Measurements from ENCODE around the gene SH3RF1.
"Not testable (repeated sequence)": the region's sequence is repeated elsewhere in the genome, so short reads cannot be mapped to it uniquely, and the experiment has no call there.

SH3RF1 gene

DNA sequence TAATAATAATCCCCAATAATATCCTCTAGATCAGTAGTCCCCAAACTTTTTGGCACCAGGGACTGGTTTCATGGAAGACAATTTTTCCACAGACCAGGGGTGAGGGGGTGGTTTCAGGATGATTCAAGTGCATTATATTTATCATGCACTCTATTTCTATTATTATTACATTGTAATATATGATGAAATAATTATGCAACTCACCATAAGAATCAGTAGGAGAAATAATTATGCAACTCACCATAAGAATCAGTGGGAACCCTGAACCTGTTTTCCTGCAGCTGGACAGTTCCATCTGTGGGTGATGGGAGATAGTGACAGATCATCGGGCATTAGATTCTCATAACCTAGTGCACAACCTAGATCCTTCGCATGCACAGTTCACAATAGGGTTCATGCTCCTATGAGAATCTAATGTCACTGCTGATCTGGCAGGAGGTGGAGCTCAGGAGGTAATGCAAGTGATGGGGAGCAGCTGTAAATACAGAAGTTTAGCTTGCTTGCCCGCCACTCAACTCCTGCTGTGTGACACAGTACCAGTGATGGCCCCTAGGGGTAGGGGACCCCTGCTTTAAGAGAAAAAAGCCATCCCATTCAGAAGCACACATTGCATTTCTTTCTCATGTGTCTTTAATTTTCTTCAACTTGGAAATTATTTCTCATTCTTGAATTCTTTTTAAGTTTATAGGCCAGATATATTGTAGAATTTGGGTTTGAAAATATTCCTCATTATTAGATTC, 16.0 kb upstream of the SH3RF1 start:
- TF ChIP-seq, protein P1, sequence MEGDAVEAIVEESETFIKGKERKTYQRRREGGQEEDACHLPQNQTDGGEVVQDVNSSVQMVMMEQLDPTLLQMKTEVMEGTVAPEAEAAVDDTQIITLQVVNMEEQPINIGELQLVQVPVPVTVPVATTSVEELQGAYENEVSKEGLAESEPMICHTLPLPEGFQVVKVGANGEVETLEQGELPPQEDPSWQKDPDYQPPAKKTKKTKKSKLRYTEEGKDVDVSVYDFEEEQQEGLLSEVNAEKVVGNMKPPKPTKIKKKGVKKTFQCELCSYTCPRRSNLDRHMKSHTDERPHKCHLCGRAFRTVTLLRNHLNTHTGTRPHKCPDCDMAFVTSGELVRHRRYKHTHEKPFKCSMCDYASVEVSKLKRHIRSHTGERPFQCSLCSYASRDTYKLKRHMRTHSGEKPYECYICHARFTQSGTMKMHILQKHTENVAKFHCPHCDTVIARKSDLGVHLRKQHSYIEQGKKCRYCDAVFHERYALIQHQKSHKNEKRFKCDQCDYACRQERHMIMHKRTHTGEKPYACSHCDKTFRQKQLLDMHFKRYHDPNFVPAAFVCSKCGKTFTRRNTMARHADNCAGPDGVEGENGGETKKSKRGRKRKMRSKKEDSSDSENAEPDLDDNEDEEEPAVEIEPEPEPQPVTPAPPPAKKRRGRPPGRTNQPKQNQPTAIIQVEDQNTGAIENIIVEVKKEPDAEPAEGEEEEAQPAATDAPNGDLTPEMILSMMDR (IDR thresholded peaks at IDR 0.05; ENCODE audit: low read depth, low read length) = no peak
- no peak for DNase-seq (ENCODE audit: extremely low read depth, low read depth)

DNA sequence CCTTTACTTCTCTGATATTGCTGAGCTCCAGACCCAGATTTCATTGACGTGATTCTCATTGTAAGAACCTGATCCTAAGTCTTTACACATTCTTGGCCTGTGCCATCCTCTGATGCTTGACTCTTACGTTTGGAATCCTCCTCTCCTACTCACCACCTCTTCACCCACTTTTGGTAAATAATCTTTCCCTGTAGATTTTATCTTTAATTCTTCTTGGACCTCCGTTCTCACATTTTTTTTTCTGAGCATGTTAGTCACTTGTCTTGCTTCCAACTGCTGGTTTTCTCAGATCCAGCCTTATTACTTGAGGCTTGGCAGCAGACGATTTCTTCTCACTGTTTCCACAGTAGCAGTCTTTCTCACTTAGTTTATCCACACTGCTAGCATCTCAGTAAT, 12.4 kb upstream of the SH3RF1 start:
- DNase-seq (ENCODE audit: extremely low read depth, low read depth) = no peak
- TF ChIP-seq, protein P1 (IDR thresholded peaks at IDR 0.05; ENCODE audit: low read depth, low read length) = no peak

DNA sequence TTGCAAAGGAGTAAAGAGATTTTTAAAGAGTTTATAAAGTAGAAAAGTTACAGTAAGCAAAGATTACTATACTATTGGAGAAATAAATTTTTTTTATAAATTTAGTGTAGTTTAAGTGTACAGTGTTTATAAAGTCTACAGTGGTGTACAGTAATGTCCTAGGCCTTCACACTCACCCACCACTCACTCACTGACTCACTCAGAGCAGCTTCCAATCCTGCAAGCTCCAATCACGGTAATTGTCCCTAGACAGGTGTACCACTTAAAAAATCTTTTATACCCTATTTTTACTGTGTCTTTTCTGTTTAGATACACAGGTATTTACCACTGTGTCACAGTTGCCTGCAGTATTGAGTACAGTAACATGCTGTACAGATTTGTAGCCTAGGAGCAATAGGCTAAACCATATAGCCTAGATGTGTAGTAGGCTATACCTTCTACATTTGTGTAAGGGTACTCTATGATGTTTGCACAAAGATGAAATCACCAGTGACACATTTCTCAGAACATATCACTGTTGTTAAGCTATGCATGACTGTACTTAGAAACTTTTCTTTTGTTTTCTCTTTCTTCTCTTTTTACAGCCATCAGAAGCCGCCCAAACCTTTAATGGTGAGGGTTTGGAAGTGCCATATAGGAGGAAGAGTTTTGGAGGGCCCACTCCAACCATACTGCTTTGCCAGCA, 11.8 kb upstream of the SH3RF1 start:
- no peak for DNase-seq (ENCODE audit: extremely low read depth, low read depth)
- TF ChIP-seq, protein P1 (IDR thresholded peaks at IDR 0.05; ENCODE audit: low read depth, low read length) = no peak

DNA sequence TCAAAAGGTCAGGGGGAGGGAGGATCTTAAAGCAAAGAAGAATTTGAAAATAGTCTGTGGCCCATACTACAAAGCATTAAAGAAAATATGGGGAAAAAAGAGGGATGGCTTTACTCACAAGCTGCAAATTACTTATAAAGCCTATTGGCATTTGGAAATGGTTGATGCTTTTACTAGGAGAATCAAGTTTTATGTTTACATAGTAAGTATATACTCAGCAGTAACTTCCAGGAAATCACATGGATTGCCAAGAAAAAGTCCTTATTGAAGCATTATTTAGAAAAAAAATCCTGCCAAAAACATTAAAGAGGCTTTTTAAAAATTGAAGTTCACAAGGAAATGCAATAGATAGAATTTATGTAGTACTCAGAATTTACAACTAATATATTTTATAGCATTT, 8.4 kb upstream of the SH3RF1 start:
- TF ChIP-seq, protein P1 (IDR thresholded peaks at IDR 0.05; ENCODE audit: low read depth, low read length) = no peak
- no peak for DNase-seq (ENCODE audit: extremely low read depth, low read depth)

DNA sequence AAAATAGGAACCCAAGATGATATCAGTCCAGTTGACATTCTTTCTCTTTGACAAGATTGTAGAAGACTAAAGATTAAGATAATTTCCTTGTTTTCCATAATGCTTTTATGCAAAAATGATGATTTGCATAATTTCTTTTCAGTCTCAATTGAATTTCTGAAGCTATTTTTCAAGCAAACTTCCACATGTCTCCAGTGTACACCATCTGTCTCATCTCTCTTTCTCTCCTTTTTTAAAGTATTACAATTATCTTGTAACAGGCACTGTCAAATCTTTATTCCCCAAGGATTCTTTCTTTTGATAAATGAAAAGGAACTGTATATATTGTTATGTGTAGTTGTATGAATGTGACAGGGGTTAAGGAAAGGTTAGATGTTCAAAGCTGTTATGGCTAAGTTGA, 7.9 kb upstream of the SH3RF1 start:
- TF ChIP-seq, protein P1 (IDR thresholded peaks at IDR 0.05; ENCODE audit: low read depth, low read length) = no peak
- DNase-seq (ENCODE audit: extremely low read depth, low read depth) = no peak

DNA sequence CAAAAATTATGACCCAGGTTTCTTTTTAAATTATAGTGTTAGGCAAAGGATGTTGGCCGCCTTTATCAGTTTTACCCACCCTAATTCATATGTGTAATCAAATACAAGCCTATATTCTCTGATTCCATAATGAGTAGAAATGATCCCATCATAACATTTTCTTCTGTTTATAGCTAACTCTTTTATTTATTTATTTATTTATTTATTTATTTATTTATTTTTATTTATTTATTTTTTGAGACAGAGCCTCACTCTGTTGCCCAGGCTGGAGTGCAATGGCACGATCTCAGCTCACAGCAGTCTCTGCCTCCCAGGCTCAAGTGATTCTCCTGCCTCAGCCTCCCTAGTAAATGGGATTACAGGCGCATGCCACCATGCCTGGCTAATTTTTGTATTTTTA, 7.1 kb upstream of the SH3RF1 start:
- not testable (repeated sequence) for DNase-seq (ENCODE audit: extremely low read depth, low read depth)

DNA sequence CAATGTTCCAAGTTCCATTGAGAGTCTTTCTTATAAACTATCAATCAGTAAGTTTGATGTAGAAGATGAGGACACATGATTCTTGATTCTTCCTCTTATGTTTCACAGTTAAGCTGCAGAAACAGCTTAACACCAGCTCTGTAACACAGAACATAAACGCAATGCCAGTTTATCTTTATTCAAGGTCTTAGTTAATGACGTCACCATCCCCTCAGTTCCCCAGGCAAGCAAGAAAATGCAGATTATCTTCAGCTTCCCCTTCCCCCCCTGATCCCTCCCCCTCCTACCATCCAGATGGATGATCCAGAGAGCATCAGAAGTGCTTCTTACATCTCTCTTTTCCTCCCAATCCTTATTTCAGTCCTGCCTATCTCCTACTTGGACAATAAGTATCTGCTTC, 4.4 kb upstream of the SH3RF1 start:
- TF ChIP-seq, protein P1 (IDR thresholded peaks at IDR 0.05; ENCODE audit: low read depth, low read length) = no peak
- DNase-seq (ENCODE audit: extremely low read depth, low read depth) = no peak
